Measurements from ENCODE around the gene AUH.

Gene AUH

DNA sequence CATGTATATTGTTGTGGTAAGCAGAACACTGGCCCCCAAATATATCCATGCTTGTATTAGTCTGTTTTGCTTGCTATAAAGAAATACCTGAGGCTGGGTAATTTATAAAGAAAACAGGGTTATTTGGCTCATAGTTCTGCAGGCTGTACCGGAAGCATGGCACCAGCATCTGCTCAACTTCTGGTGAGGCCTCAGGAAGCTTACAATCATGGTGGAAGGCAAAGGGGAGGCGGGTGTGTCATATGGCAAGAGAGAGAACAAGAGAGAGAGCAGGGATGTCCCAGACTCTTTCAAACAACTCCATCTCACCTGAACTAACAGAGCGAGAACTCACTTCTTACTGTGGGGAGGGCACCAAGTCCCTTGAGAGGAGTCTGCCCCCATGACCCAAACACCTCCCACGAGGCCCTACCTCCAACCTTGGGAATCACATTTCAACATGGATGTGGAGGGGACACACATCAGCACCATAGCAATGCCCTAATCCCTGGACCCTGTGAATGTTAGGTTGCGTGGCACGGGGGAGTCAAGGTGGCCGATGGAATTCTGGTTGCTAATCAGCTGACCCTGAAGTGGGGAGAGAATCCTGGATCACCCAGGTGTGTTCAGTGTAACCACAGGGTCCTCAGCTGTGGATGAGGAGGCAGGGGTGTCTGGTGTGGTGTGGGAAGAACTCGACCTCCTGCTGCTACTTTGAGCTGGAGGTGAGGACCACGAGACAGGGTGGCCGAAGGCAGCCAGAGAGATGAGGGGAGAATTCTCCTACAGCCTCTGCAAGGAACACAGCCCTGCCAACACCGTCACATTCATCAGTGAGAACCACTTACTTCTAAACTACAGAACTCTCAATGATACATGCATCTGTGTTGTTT is 172.8 kb downstream of the AUH start:
- no peak for TF ChIP-seq POLR2A (IDR thresholded peaks at IDR 0.05; ENCODE audit: low read length)
- no peak for TF ChIP-seq GATA1 (IDR thresholded peaks at IDR 0.05; ENCODE audit: low read depth, low read length)
- no peak for DNase-seq

DNA sequence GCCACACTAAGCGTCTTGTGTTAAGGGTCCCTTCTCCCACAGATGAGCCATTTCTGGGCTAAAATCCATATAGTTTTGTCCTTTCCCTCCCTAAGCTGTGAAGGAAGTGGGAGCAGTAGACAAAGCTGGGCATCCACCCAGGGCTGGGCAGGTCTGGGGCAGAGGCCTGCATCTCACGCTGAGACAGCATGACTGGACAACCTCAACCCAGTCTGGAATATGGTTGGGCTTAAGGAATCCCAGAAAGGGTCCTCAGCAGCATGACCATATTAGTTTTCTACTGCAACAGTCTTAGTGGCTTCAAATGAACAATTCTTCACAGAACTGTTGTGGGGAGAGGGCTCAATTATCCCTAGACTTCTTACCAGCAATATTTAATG is 173.8 kb downstream of the AUH start:
- DNase-seq, result no peak
- TF ChIP-seq POLR2A (IDR thresholded peaks at IDR 0.05; ENCODE audit: low read length), result no peak
- TF ChIP-seq GATA1 (IDR thresholded peaks at IDR 0.05; ENCODE audit: low read depth, low read length), result no peak

DNA sequence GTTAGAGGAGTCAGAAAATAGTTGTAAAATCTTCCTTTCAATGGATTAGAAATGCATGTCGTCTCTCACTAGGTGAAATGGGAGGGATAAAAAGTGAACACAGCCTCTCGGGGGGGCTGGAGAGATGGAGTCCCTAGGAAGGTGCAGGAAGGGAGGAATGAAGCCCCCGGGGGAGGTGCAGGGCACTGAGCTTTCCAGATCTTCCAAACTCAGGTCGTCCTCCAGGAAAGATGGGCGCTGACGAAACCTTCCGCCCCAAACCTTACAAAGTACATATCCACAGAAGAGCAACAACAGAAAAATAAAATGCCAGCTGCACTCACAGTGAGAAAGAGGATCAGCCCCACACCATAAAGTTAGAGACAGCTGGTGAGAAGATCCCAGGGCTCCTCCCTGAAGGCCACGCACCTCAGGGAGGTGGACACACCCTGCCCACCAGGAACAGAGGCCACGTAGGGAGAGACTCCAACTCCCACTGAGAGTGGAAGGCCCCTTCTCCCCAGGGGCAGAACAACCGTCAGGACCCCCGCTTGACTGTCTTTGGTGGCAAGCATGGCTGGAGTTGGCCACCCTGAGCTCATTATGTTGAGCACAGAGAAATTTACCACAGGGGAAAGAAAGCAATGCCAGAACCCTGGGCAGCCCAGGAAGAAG is 174.3 kb downstream of the AUH start:
- TF ChIP-seq POLR2A (IDR thresholded peaks at IDR 0.05; ENCODE audit: low read length), result no peak
- no peak for DNase-seq

DNA sequence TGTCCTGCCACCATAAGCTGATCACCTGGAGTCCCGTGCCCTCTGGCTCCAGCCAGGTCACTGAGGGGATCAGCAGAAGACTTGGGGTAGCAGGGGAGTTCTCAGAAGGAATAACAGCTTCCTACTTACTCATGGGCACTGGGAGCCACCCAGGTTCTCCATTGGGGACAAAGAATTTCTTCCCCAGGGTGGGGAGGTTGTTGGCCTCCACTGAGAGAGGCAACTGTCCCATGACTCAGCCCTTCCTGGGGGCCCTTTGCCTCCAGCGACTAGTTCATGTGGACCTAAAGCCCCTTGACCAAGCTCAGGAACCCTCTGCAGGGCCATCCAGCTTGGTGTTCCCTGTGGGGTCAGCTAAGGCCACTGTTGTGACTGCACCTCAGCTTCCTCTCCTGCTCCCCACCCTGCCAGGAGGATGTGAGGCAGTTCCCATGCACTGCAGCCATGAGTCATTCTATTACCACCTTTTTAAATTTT is 175.0 kb downstream of the AUH start:
- TF ChIP-seq GATA1 (IDR thresholded peaks at IDR 0.05; ENCODE audit: low read depth, low read length), result no peak
- no peak for TF ChIP-seq POLR2A (IDR thresholded peaks at IDR 0.05; ENCODE audit: low read length)
- peak; percentile 20 to 25 for DNase-seq

DNA sequence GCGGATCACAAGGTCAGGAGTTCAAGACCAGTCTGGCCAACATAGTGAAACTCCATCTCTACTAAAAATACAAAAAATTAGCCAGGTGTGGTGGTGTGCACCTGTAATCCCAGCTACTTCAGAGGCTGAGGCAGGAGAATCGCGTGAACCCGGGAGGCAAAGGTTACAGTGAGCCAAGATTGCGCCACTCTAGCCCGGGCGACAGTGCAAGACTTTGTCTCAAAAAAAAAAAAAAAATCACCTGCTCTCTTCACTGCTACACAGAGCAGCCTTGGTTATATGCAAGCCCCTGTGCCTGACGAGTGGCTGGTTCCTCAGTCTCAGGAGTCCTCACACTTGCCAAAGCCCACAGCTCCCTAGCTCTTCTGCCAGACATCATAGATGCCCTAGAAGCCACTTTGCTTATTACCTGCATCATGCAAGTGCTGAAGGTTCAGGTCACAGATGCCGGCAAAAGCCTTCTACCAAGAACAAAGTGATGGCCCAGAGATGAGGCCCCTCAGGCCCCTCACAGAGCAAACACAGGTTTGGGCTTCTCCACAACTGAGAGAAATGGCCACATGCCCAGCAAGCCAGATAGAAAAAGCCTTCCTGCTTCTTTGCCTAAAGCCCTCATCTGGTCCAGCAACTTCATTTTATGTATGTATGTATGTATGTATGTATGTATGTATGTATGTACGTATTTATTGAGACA is 176.4 kb downstream of the AUH start:
- DNase-seq, result no peak
- TF ChIP-seq GATA1 (IDR thresholded peaks at IDR 0.05; ENCODE audit: low read depth, low read length), result no peak
- no peak for TF ChIP-seq POLR2A (IDR thresholded peaks at IDR 0.05; ENCODE audit: low read length)

DNA sequence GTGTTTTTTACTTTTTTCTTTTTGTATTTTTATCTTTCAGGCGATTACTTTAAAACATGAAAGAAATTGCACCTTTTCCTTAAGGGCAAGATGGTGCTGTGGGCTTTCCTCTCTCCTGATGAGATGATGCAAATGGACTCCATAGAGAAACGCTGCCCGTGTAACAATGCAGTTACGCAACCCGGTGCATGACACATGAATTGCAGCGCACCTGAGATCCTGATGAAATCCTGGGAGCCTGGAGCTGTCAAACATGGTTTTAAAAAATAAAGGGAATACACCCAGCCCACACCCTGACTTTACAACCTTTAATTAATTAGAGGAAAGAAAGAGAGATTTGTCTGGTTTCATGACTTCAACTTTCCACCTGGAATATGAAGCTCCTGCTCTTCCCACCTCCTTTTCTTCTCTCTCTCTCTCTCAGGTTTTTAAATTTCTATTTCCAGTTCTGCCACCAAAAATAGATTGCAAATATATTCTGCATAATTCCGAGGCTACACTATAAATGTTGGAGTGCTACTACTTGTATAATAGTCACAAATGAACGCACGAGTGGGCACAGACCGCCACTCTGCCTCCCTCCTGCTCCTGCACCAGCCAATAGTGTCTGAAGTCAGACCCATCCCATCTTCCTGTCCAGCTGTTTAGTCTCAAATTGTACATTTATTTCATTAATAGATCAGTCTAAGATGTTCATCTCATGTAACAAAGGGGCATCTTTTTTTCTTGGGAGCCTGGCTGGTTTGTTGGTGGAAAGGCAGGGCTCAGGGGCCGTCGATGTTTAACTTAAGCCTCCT is 179.1 kb downstream of the AUH start:
- DNase-seq, result no peak
- TF ChIP-seq POLR2A (IDR thresholded peaks at IDR 0.05; ENCODE audit: low read length) (no peak), GATA1 (IDR thresholded peaks at IDR 0.05; ENCODE audit: low read depth, low read length) (no peak)

DNA sequence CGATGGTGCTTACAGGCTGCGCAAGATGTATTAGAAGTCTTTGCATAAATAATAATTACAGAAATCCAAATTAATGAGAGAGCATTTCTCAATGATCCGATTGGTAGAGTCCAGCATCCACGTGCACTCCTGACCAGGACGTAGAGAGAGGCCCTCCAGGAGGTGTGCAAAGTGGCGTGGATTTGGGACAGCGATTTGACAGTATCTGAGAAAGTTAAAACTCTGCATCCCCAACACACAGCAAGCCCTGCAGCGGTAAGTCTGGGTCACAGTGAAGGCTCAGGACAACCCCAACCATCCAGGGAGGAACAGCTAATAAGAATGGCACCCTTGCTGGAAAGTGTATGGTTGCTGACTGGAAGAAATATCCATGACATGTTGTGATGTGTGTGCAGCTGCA is 180.2 kb downstream of the AUH start:
- no peak for TF ChIP-seq GATA1 (IDR thresholded peaks at IDR 0.05; ENCODE audit: low read depth, low read length)
- no peak for TF ChIP-seq POLR2A (IDR thresholded peaks at IDR 0.05; ENCODE audit: low read length)

DNA sequence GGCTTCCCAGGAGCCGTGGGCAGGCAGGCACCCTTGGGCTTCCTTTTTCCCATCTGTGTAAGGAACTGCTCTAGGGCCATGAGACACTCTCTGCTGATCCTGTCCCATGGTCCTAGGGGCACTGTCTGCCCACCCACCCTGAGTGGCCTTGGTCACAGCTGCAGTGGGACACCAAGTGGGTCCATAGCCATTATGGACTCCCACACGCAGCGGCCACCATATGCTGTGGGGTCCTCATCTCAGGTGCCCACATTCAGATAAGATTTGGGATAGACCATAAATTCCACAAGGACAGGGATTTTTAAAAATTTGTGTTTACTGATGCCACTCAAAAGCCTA is 180.8 kb downstream of the AUH start:
- TF ChIP-seq POLR2A (IDR thresholded peaks at IDR 0.05; ENCODE audit: low read length), result no peak
- TF ChIP-seq GATA1 (IDR thresholded peaks at IDR 0.05; ENCODE audit: low read depth, low read length), result no peak
- DNase-seq, result no peak

More for the DNA sequence above, 180.2 kb downstream of the AUH start:
- no peak for DNase-seq

DNA sequence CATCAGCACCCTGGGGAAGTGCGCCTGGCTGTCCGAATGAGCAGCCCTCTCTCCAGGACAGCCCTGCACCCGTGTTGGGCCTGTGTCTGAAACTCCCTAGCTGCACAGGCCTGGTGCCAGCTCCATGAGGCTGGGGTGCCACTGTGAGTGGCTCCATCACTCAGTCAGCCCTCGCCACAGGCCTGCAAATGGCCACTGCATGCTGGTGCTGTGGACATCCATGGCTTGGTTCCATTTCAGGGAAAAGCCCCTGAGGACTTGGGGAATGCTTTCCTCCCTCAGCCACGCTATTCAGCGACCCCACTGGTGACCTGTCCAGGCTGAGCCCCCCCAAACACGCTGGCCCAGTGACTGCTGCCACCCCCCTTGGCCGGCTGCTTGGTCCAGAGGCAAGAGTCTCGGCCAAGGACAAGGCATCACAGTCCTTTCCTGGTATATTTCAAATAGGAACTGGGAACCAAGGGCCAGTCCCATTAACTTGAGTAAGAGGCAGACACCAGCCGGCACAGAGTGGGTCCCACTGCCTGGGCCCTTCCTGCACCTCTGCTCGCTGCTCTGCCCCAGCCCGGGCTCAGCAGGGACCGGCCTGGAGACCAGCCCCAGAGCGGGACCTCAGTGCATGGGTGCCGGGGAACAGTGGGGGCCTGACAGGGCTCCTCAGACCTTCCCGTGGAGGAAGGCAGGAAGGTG is 181.3 kb downstream of the AUH start:
- DNase-seq, result no peak
- no peak for TF ChIP-seq GATA1 (IDR thresholded peaks at IDR 0.05; ENCODE audit: low read depth, low read length)
- TF ChIP-seq POLR2A (IDR thresholded peaks at IDR 0.05; ENCODE audit: low read length), result no peak

DNA sequence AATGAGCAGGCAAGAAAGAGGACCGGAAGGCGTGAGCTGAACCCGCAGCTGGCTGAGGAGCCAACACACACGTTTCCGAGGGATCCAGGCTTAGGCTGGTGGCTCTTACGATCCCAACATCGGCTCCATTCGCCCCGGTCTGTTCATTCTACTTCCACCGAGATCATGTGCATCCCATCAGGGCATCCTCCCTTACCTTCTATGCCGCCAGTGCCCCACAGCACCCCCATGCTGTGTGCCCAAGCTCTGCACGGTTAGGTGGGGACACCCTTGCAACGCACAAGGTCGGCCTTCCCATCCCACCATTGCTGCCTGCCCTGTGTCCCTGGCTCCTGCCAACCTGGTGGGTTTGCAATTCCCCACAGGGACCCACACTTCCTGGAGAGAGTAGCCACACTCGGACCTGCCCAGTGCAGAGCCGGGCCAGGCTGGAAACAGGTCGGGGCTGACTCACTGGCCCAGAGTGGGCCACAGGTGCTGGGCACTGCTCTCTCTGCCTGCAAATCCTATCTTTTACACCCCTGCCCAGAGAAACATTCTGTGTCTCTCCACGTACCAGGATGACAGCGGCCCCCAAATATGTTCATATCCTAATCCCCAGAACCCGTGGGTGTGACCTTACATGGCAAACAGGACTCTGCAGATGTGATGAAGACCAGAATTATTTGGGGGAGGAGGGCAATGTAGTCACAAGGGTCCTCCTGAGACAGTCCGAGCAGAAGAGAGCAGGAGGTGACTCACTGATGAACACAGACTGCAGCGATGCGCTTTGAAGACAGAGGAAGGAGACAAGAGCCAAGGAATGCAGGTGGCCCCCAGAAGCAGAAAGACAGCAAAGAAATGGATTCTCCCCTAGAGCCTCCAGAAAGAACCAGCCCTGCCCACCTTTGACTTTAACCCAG is 182.2 kb downstream of the AUH start:
- no peak for DNase-seq
- TF ChIP-seq GATA1 (IDR thresholded peaks at IDR 0.05; ENCODE audit: low read depth, low read length) (no peak), POLR2A (IDR thresholded peaks at IDR 0.05; ENCODE audit: low read length) (no peak)

DNA sequence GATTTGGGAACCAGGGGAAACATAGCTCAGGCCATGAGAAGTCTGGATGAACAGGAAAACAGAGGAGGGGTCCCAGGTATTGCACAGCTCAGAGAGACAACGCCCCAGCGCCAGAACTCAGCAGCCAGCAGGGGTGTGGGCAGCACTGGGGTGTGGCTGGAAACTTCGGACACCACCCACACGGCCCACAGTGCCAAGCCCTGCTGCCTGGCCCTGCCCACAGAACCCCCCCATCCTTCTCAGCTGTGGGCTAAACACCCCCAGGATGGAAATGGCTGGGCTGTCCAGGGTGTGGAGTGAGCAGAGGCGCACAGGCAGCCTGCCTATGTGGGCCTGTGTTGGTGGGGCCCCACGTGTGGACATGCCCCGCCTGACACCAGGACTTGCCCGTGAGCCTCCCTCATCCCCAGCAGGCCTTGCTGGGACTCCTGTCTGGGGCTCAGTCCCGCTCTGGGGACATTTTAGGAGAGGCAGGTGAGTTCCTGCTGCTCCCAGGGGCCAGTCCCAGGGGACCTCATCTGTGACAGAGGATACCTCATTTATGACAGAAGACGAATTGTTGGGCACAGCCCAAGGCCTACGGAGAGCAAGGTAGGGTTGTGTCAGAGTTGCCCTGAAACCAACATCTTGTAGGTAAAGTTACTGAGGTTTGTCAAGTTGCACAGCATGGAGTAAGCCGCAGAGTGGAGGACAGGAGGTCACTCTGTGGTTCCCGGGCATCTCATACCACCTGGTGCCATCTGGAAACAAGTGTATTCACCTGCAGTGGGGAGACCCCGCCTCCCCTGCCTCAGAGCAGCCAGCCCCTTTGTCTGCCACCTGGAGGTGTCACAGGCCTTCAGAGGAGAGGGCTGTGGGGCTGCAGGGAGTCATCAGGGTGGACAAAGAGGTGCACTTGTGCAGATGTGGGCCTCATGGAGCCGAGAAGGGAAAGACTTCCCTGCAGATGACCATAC is 183.2 kb downstream of the AUH start:
- DNase-seq, result no peak
- no peak for TF ChIP-seq POLR2A (IDR thresholded peaks at IDR 0.05; ENCODE audit: low read length)
- no peak for TF ChIP-seq GATA1 (IDR thresholded peaks at IDR 0.05; ENCODE audit: low read depth, low read length)
